Measurements from ENCODE around the gene INAVA.

GRCh38 chr1:200867018-200867811 lies 27.5 kb upstream of the INAVA start:
- no peak for TF ChIP-seq CTCF (IDR thresholded peaks at IDR 0.05)
- no peak for TF ChIP-seq POLR2A (IDR thresholded peaks at IDR 0.05)

Data from heart left ventricle (tissue), 13 donors.